NK-92 treated with Interleukin-12 subunit alpha and Interleukin-12 subunit beta, amount 100 ng/mL, for 24 hours (cell line): ENCODE measurements around the gene KIAA0319L.
A peak's percentile ranks its signal among the peaks of the same experiment; 100 is the strongest.
"Not testable (repeated sequence)": the region's sequence is repeated elsewhere in the genome, so short reads cannot be mapped to it uniquely, and the experiment has no call there.

Experiments used
- DNase-seq: peaks from one replicate; lab custom pipeline; 2025; lab: John Stamatoyannopoulos, UW

Gene KIAA0319L

GRCh38 chr1:35488336-35488735, 68.9 kb downstream of the KIAA0319L start:
- no peak for DNase-seq

GRCh38 chr1:35486858-35487408, 70.3 kb downstream of the KIAA0319L start:
- no peak for DNase-seq

- DNase-seq = no peak
Measured at GRCh38 chr1:35481229-35481628, 76.0 kb downstream of the KIAA0319L start.

- DNase-seq = no peak
Measured at GRCh38 chr1:35477870-35478269, 79.3 kb downstream of the KIAA0319L start.

- DNase-seq = no peak
Measured at GRCh38 chr1:35475856-35476674, 81.1 kb downstream of the KIAA0319L start.

- DNase-seq = no peak
Measured at GRCh38 chr1:35475356-35475755, 81.8 kb downstream of the KIAA0319L start.

- DNase-seq = not testable (repeated sequence)
Measured at GRCh38 chr1:35473216-35473615, 84.0 kb downstream of the KIAA0319L start.

- DNase-seq = no peak
Measured at GRCh38 chr1:35470977-35471613, 86.1 kb downstream of the KIAA0319L start.

GRCh38 chr1:35466120-35466519, 91.1 kb downstream of the KIAA0319L start:
- no peak for DNase-seq

- not testable (repeated sequence) for DNase-seq
Measured at GRCh38 chr1:35463749-35464148, 93.5 kb downstream of the KIAA0319L start.

- no peak for DNase-seq
Measured at GRCh38 chr1:35463232-35463631, 94.0 kb downstream of the KIAA0319L start.

- no peak for DNase-seq
Measured at GRCh38 chr1:35461966-35462651, 95.1 kb downstream of the KIAA0319L start.

- DNase-seq = no peak
Measured at GRCh38 chr1:35460796-35461195, 96.4 kb downstream of the KIAA0319L start.

GRCh38 chr1:35454616-35455015, 102.6 kb downstream of the KIAA0319L start:
- DNase-seq = no peak

- peak; percentile 45 for DNase-seq
Measured at GRCh38 chr1:35454176-35454575, 103.0 kb downstream of the KIAA0319L start.

GRCh38 chr1:35453031-35453430, 104.2 kb downstream of the KIAA0319L start:
- no peak for DNase-seq

- DNase-seq = peak; percentile 31
Measured at GRCh38 chr1:35452106-35452774, 105.0 kb downstream of the KIAA0319L start.

- DNase-seq = peak; percentile 71
Measured at GRCh38 chr1:35451125-35451528, 106.1 kb downstream of the KIAA0319L start.

GRCh38 chr1:35449334-35450008, 107.7 kb downstream of the KIAA0319L start:
- no peak for DNase-seq

- no peak for DNase-seq
Measured at GRCh38 chr1:35448344-35448801, 108.8 kb downstream of the KIAA0319L start.

GRCh38 chr1:35447278-35447677, 109.9 kb downstream of the KIAA0319L start:
- DNase-seq = peak; percentile 29

GRCh38 chr1:35444519-35444774, 112.8 kb downstream of the KIAA0319L start:
- DNase-seq = no peak
